ENCODE measurements around the gene LEP.
A peak's percentile ranks its signal among the peaks of the same experiment; 100 is the strongest.

Gene LEP

DNA sequence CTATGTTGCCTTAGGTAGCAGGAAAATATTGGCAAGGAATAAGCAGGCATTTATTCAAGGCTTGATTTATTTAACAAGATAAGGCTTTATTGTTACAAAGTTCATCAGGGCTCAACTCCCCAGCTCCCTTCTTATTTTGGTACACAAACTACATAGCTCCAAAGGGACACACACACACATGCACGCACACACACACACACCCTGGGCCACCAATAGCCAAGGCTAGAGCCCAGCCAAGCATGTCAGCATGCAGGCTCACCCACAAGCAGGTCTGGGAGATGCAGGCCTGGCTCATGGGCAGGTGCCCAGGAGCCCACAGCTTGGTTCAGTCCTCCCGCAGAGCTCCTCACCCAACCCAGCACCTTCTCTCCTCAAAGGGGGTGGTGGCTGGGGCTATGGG, 23.4 kb downstream of the LEP start:
- no peak for DNase-seq (ENCODE audit: low read depth)
- TF ChIP-seq, protein P1, sequence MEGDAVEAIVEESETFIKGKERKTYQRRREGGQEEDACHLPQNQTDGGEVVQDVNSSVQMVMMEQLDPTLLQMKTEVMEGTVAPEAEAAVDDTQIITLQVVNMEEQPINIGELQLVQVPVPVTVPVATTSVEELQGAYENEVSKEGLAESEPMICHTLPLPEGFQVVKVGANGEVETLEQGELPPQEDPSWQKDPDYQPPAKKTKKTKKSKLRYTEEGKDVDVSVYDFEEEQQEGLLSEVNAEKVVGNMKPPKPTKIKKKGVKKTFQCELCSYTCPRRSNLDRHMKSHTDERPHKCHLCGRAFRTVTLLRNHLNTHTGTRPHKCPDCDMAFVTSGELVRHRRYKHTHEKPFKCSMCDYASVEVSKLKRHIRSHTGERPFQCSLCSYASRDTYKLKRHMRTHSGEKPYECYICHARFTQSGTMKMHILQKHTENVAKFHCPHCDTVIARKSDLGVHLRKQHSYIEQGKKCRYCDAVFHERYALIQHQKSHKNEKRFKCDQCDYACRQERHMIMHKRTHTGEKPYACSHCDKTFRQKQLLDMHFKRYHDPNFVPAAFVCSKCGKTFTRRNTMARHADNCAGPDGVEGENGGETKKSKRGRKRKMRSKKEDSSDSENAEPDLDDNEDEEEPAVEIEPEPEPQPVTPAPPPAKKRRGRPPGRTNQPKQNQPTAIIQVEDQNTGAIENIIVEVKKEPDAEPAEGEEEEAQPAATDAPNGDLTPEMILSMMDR (conservative IDR thresholded peaks at IDR 0.05; ENCODE audit: control insufficient read depth, insufficient read depth, low read depth, low read length): no peak
- no peak overlapping the region for H3K4me3 ChIP-seq (ENCODE audit: control insufficient read depth, low read depth, low read length)

GRCh38 chr7:128265156-128265905, 24.3 kb downstream of the LEP start:
- TF ChIP-seq, protein P1 (conservative IDR thresholded peaks at IDR 0.05; ENCODE audit: control insufficient read depth, insufficient read depth, low read depth, low read length): no peak
- no peak overlapping the region for H3K4me3 ChIP-seq (ENCODE audit: control insufficient read depth, low read depth, low read length)
- no peak for DNase-seq (ENCODE audit: low read depth)

DNA sequence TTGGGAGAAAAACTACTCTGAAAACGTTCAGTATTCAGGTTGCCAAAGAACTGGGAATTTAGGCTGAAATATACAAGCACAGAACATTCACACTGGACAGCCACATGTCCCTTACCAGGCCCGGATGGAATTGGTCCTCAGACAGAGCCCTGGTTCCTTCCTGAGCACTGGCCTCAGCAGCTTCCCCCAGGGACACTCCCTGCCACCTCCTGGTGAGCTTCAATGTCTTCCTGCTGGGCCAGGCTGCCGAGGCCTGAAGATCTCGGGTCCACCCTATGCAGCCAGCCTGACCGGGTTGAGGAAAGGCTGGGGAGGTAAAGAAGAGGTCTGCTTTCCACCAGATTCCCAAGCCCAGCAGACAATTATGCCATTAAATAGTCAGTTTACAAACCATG, 24.8 kb downstream of the LEP start:
- H3K4me3 ChIP-seq (ENCODE audit: control insufficient read depth, low read depth, low read length): no peak overlapping the region
- no peak for DNase-seq (ENCODE audit: low read depth)
- TF ChIP-seq, protein P1 (conservative IDR thresholded peaks at IDR 0.05; ENCODE audit: control insufficient read depth, insufficient read depth, low read depth, low read length): no peak

DNA sequence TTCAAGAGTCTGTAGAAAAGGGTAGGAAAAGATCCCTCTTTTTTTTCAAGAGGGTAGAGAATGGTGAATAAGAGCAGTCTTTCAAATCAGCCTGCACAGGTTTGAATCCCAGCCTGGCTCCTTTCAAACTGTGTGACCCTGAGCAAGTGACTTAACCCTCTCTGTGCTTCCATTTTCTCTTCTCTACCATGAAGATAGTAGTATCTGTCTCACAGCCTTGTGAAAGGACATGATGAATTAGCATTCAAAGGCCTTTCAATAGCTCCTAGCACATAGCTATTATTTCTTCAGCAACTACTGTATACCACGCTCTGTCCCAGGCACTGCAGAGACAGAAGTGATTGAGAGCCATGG, 25.4 kb downstream of the LEP start:
- DNase-seq (ENCODE audit: low read depth): no peak
- TF ChIP-seq, protein P1 (conservative IDR thresholded peaks at IDR 0.05; ENCODE audit: control insufficient read depth, insufficient read depth, low read depth, low read length): no peak
- no peak overlapping the region for H3K4me3 ChIP-seq (ENCODE audit: control insufficient read depth, low read depth, low read length)

- peak; percentile 59 for DNase-seq (ENCODE audit: low read depth)
- TF ChIP-seq, protein P1 (conservative IDR thresholded peaks at IDR 0.05; ENCODE audit: control insufficient read depth, insufficient read depth, low read depth, low read length): no peak
- peak overlapping the region; percentile 20 for H3K4me3 ChIP-seq (ENCODE audit: control insufficient read depth, low read depth, low read length)
Observed at GRCh38 chr7:128266883-128267594, 26.0 kb downstream of the LEP start.

DNA sequence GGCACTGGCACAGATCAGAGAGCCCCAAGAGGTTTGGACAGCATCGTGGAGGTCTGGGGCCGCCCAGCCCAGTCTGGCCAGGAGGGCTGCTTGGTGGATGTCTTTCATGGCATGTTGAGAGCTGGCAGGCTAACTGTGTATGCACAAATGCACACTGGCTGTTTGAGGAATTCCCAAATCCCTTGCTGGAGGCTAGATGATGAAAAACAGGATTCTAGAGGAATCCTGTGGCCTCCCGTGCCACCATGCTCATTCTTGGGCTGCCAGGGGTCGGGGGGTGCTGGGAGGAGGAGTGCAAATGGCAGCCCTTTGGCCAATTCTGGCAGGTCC, 26.5 kb downstream of the LEP start:
- no peak overlapping the region for H3K4me3 ChIP-seq (ENCODE audit: control insufficient read depth, low read depth, low read length)
- no peak for DNase-seq (ENCODE audit: low read depth)
- TF ChIP-seq, protein P1 (conservative IDR thresholded peaks at IDR 0.05; ENCODE audit: control insufficient read depth, insufficient read depth, low read depth, low read length): no peak
